Caco-2 (cell line): ENCODE data around the gene STAT4. TPM values are rescaled to one million over a fixed set of nuclear protein-coding genes. Genes with fewer than 3 reads are reported as not detected.

Experiments
- BruUV-seq: library from RNA; stranded (reverse); fragments of 400-500 nt; replicated peaks from 2 replicates; lab custom pipeline; 2021; lab: Mats Ljungman, UMichigan
- CTCF ChIA-PET: fragments of 300-600 bp; sonication (Branson Sonifier 250); formaldehyde crosslinking; loops from one replicate; lab custom pipeline; 2022; ENCODE audit warnings: antibody characterized with exemption; lab: Charles Lee
- POLR2A ChIA-PET: fragments of 300-600 bp; sonication (Branson Sonifier 250); formaldehyde crosslinking; loops from one replicate; lab custom pipeline; 2022; ENCODE audit warnings: antibody characterized with exemption; lab: Charles Lee
- DNase-seq, 2 experiments: peaks; one replicate each; pipeline versions ENCODE4 v3.0.0 to v3.0.0-alpha.2; 2020 to 2022
- H3K27me3 ChIP-seq: replicated peaks from 2 replicates; pipeline ENCODE4 v1.6.0; 2011; ENCODE audit warnings: low read length; ENCODE audit not compliant: control insufficient read depth, insufficient read depth
- H3K36me3 ChIP-seq: 2 replicates; pipeline ENCODE4 v1.5.1; 2011; ENCODE audit warnings: low read length; ENCODE audit not compliant: control insufficient read depth, insufficient read depth
- H3K4me1 ChIP-seq: fragments of 250-450 bp; sonication (Bioruptor Pico); 2 replicates; pipeline ENCODE4 v1.5.1; 2020; ENCODE audit warnings: mild to moderate bottlenecking
- H3K4me3 ChIP-seq: 2 replicates; pipeline ENCODE4 v1.5.1; 2011; ENCODE audit warnings: low read depth, mild to moderate bottlenecking, control low read depth, low read length
- H3K9me3 ChIP-seq: fragments of 250-450 bp; sonication (Bioruptor Pico); 2 replicates; pipeline ENCODE4 v1.5.1; 2020; ENCODE audit warnings: mild to moderate bottlenecking, moderate library complexity
- H3K27ac Mint-ChIP-seq: one replicate; pipeline ENCODE4 v1.8.0; 2022; ENCODE audit warnings: mixed read lengths; ENCODE audit not compliant: unreplicated experiment
- H3K27me3 Mint-ChIP-seq: one replicate; pipeline ENCODE4 v1.8.0; 2022; ENCODE audit warnings: mixed read lengths; ENCODE audit not compliant: insufficient read depth, unreplicated experiment
- H3K36me3 Mint-ChIP-seq: one replicate; pipeline ENCODE4 v1.8.0; 2022; ENCODE audit warnings: mild to moderate bottlenecking, mixed read lengths; ENCODE audit not compliant: insufficient read depth, unreplicated experiment
- H3K4me1 Mint-ChIP-seq: one replicate; pipeline ENCODE4 v1.8.0; 2022; ENCODE audit warnings: low read depth, mixed read lengths; ENCODE audit not compliant: unreplicated experiment
- H3K4me3 Mint-ChIP-seq: one replicate; pipeline ENCODE4 v1.8.0; 2022; ENCODE audit warnings: mild to moderate bottlenecking, moderate library complexity, mixed read lengths; ENCODE audit not compliant: unreplicated experiment
- H3K9me3 Mint-ChIP-seq: one replicate; pipeline ENCODE4 v1.8.0; 2022; ENCODE audit warnings: mixed read lengths; ENCODE audit not compliant: unreplicated experiment
- intact Hi-C: fragments of 100-400 bp; cut with micrococcal nuclease; formaldehyde crosslinking; loops from one replicate; pipeline ENCODE4 v1.10.0; 2022; ENCODE audit not compliant: unreplicated experiment
- total RNA-seq: library from RNA; stranded (reverse); gene quantifications from 2 replicates; pipeline ENCODE4 v1.2.3, GENCODE V29; 2022
- TF ChIP-seq, protein P1 (sequence below), 2 experiments: fragments of 200-600 bp in 1 of 2; IDR thresholded peaks; 1 replicate in 1 of 2; 2 replicates in 1 of 2; pipeline versions ENCODE4 v1.5.1 to v1.8.0; 2011 to 2022; ENCODE audit warnings: antibody characterized with exemption in 1 of 2, control low read depth in 1 of 2, inconsistent platforms in 1 of 2, low read depth in 1 of 2, low read length in 1 of 2, mild to moderate bottlenecking in 1 of 2, moderate library complexity in 1 of 2; ENCODE audit not compliant: insufficient read depth in 1 of 2, severe bottlenecking in 1 of 2, unreplicated experiment in 1 of 2

STAT4 gene
- total RNA-seq, 1 experiment from 2014 or later, result 0.48 TPM

DNA sequence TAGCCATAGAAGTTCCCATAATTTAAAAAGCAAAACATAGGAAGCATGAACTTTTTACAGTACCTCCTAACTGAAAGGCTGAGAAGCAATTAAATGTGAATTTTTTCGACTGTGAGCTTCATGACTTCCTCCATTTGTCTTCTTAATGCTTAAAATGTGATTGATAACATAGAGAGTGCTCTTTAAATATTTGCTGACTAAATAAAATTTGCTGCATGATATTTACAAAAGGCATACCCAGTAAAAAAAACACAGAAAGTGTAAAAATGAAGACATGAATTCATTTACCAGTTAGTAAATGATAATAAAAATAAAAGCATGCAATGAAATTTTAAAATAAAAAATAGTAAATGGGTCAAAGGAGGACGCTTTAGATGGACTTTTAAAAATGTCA is 21.9 kb downstream of the STAT4 start:
- TF ChIP-seq, protein P1, sequence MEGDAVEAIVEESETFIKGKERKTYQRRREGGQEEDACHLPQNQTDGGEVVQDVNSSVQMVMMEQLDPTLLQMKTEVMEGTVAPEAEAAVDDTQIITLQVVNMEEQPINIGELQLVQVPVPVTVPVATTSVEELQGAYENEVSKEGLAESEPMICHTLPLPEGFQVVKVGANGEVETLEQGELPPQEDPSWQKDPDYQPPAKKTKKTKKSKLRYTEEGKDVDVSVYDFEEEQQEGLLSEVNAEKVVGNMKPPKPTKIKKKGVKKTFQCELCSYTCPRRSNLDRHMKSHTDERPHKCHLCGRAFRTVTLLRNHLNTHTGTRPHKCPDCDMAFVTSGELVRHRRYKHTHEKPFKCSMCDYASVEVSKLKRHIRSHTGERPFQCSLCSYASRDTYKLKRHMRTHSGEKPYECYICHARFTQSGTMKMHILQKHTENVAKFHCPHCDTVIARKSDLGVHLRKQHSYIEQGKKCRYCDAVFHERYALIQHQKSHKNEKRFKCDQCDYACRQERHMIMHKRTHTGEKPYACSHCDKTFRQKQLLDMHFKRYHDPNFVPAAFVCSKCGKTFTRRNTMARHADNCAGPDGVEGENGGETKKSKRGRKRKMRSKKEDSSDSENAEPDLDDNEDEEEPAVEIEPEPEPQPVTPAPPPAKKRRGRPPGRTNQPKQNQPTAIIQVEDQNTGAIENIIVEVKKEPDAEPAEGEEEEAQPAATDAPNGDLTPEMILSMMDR (IDR thresholded peaks at IDR 0.05; ENCODE audit: insufficient read depth in 1 of 2, low read depth in 1 of 2, low read length in 1 of 2, severe bottlenecking in 1 of 2, unreplicated experiment in 1 of 2), result no peak
- Mint-ChIP-seq H3K27ac (no peak overlapping the region), H3K36me3 (no peaks in the 10 kb centered on the region), H3K27me3 (no peaks in the 10 kb centered on the region), H3K4me1 (no peaks in the 10 kb centered on the region), H3K4me3 (no peak overlapping the region), H3K9me3 (no peaks in the 10 kb centered on the region)
- DNase-seq, result no peak
- intact Hi-C loops, result no loop called here
- H3K9me3 ChIP-seq, result no peaks in the 10 kb centered on the region
- no peaks in the 10 kb centered on the region for H3K27me3 ChIP-seq
- no peak overlapping the region for H3K4me3 ChIP-seq
- H3K36me3 ChIP-seq, result no peaks in the 10 kb centered on the region
- POLR2A ChIA-PET, result no interaction called here
- CTCF ChIA-PET, result no interaction called here
- H3K4me1 ChIP-seq, result no peaks in the 10 kb centered on the region
- BruUV-seq, result no TSS peak

DNA sequence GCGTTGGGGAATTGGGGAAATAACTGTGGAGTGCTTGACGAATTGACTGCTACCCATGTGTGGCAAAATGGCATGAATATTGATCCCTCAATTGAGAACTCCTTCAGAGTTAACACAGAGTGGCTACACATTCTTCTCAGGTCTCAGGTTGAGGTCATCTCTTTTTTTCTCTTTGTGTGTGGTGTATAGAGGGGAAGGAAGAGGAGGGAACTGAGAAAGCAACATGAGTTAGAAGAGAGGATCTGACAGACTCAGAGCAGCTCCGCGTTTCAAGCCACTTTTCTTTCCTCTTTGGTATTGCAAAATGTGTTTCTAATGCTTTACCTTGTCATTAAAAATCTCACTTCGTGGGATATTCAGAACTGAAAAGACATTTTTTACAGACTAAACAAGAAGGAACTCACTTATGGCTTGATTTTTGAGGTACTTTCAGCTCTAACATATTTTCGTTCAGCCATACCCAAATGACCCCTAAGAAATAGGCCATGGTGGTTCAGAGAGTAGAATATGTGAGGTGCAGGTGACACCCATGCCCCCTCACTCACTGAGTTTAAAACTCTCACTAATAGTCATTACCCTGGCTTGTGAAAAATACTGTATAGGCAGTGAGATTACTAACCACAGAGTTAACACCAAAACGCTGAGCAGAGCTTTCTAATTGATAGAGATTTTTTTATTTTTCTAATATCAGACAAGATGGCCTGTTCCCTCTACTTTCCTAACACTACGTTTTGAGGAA is 22.5 kb downstream of the STAT4 start:
- Mint-ChIP-seq H3K27ac (no peak overlapping the region), H3K36me3 (no peaks in the 10 kb centered on the region), H3K27me3 (no peaks in the 10 kb centered on the region), H3K4me3 (no peak overlapping the region), H3K9me3 (no peaks in the 10 kb centered on the region), H3K4me1 (no peaks in the 10 kb centered on the region)
- H3K4me3 ChIP-seq, result no peak overlapping the region
- TF ChIP-seq, protein P1 (IDR thresholded peaks at IDR 0.05; ENCODE audit: insufficient read depth in 1 of 2, low read depth in 1 of 2, low read length in 1 of 2, severe bottlenecking in 1 of 2, unreplicated experiment in 1 of 2), result no peak
- ChIA-PET CTCF (no interaction called here), POLR2A (no interaction called here)
- no TSS peak for BruUV-seq
- no peaks in the 10 kb centered on the region for H3K4me1 ChIP-seq
- H3K27me3 ChIP-seq, result no peaks in the 10 kb centered on the region
- H3K36me3 ChIP-seq, result no peaks in the 10 kb centered on the region
- no peaks in the 10 kb centered on the region for H3K9me3 ChIP-seq
- intact Hi-C loops, result no loop called here
- no peak for DNase-seq

DNA sequence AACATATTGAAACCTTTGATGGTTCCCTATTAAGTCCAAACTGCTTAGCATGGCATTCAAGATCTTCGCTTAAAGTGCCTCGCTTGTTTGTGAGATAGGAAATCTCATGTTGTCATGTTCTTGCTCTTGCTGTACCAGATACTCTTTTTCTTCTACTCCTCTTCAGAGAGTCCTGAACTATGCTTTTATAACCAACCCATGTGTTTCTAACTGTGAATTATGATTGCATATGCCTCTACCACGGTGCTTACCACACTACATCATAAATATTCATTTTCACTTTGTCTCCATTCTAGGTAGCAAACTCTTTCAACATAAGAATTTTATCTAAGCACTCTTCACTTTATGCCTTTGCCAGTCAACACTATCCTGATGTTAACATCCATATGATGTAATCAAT is 23.6 kb downstream of the STAT4 start:
- Histone ChIP-seq H3K4me1 (no peaks in the 10 kb centered on the region), H3K9me3 (no peaks in the 10 kb centered on the region), H3K36me3 (no peaks in the 10 kb centered on the region), H3K27me3 (no peaks in the 10 kb centered on the region), H3K4me3 (no peak overlapping the region)
- no peak for DNase-seq
- TF ChIP-seq, protein P1 (IDR thresholded peaks at IDR 0.05; ENCODE audit: insufficient read depth in 1 of 2, low read depth in 1 of 2, low read length in 1 of 2, severe bottlenecking in 1 of 2, unreplicated experiment in 1 of 2), result no peak
- Mint-ChIP-seq H3K27me3 (no peaks in the 10 kb centered on the region), H3K36me3 (no peaks in the 10 kb centered on the region), H3K9me3 (no peaks in the 10 kb centered on the region), H3K4me3 (no peak overlapping the region), H3K27ac (no peak overlapping the region), H3K4me1 (no peaks in the 10 kb centered on the region)
- no TSS peak for BruUV-seq
- POLR2A ChIA-PET, result no interaction called here
- CTCF ChIA-PET, result no interaction called here
- intact Hi-C loops, result no loop called here
